ENCODE data around the gene PLSCR4. TPM values are rescaled to one million over a fixed set of nuclear protein-coding genes. Genes with fewer than 3 reads are reported as not detected.

PLSCR4 gene
- total and polyA plus RNA-seq, 9 donors: 30.7 to 78.4 (median 50.9) TPM

GRCh38 chr3:146160964-146161662, 89.8 kb downstream of the PLSCR4 start, which contains the start of gene PLOD2:
Gene PLOD2 (minus strand): TSS chr3:146161184. CDS start chr3:146160989, 195 bp downstream.
- H3K4me3 ChIP-seq: peak within 1 kb of the TSS; percentile 83
- WGBS, 3 donors: 0 to 1% (median 0%) methylated on average over 38 to 74 of the region's 74 CpGs
- H3K27me3 ChIP-seq: no peaks in the 10 kb centered on the region
- peak; percentile 80 to 89 (median 86) for DNase-seq
- H3K36me3 ChIP-seq: no peaks in the 10 kb centered on the region
- peaks cover 3% of the 10 kb centered on the region for H3K4me1 ChIP-seq (ENCODE audit: insufficient read depth)
- intact Hi-C loops (cut with DNase I): no loop called here
- TF ChIP-seq POLR2A (IDR thresholded peaks at IDR 0.05) (peak; percentile 83), CTCF (IDR thresholded peaks at IDR 0.05) (peak in 1 of 3 donors; percentile 30), EP300 (IDR thresholded peaks at IDR 0.05) (no peak)
- no peaks in the 10 kb centered on the region for H3K9me3 ChIP-seq
- H3K27ac ChIP-seq: peak within 1 kb of the TSS; percentile 89 to 98

GRCh38 chr3:146160321-146160963, 90.5 kb downstream of the PLSCR4 start:
- no peak for TF ChIP-seq EP300 (IDR thresholded peaks at IDR 0.05)
- peak in 2 of 3 donors; percentile 48 to 59 for TF ChIP-seq CTCF (IDR thresholded peaks at IDR 0.05)
- DNase-seq: peak; percentile 62 to 78 (median 71)
- 0 to 1% (median 0%) methylated on average over 35 of the region's 35 CpGs for whole genome bisulfite sequencing, 3 donors
- Histone ChIP-seq H3K27ac (peak overlapping the region; percentile 89 to 98), H3K4me1 (ENCODE audit: insufficient read depth) (peaks cover 3% of the 10 kb centered on the region), H3K9me3 (no peaks in the 10 kb centered on the region), H3K36me3 (no peaks in the 10 kb centered on the region), H3K27me3 (no peaks in the 10 kb centered on the region), H3K4me3 (peak overlapping the region; percentile 83)
- intact Hi-C loops (cut with DNase I): no loop called here

- intact Hi-C loops (cut with DNase I): no loop called here
- Histone ChIP-seq H3K36me3 (no peaks in the 10 kb centered on the region), H3K27ac (peak overlapping the region; percentile 89 to 98), H3K4me1 (ENCODE audit: insufficient read depth) (peaks cover 3% of the 10 kb centered on the region), H3K27me3 (no peaks in the 10 kb centered on the region), H3K9me3 (no peaks in the 10 kb centered on the region), H3K4me3 (peak overlapping the region; percentile 83)
- no peak for TF ChIP-seq EP300 (IDR thresholded peaks at IDR 0.05)
- peak in 1 of 3 donors; percentile 22 for TF ChIP-seq CTCF (IDR thresholded peaks at IDR 0.05)
- no peak for TF ChIP-seq POLR2A (IDR thresholded peaks at IDR 0.05)
- 1 to 4% (median 1%) methylated on average over 7 of the region's 7 CpGs for WGBS, 3 donors
- DNase-seq: no peak
Observed at GRCh38 chr3:146159616-146160320, 91.1 kb downstream of the PLSCR4 start.

GRCh38 chr3:146159037-146159436, 91.9 kb downstream of the PLSCR4 start:
- Histone ChIP-seq H3K9me3 (no peaks in the 10 kb centered on the region), H3K4me3 (peak overlapping the region; percentile 83), H3K27ac (peak overlapping the region; percentile 13 to 98), H3K27me3 (no peaks in the 10 kb centered on the region), H3K4me1 (ENCODE audit: insufficient read depth) (peaks cover 3% of the 10 kb centered on the region), H3K36me3 (no peaks in the 10 kb centered on the region)
- 12 to 33% (median 22%) methylated on average over 4 of the region's 4 CpGs for WGBS, 3 donors
- TF ChIP-seq EP300 (IDR thresholded peaks at IDR 0.05): no peak
- intact Hi-C loops (cut with DNase I): no loop called here
- no peak for DNase-seq
